PC-3 (cell line): Measurements from ENCODE around the gene CDK5R1. TPM values are rescaled to one million over a fixed set of nuclear protein-coding genes. Genes with fewer than 3 reads are reported as not detected.
A peak's percentile ranks its signal among the peaks of the same experiment; 100 is the strongest.

Experiments used
- ATAC-seq: fragments of 200-7000 bp; cut with Tn5 transposase; 2 replicates; pipeline ENCODE4 v1.9.1; 2020; ENCODE audit warnings: mild to moderate bottlenecking, moderate library complexity
- BruUV-seq: library from RNA; stranded (reverse); fragments of 400-500 nt; replicated peaks from 2 replicates; lab custom pipeline; 2021; lab: Mats Ljungman, UMichigan
- CTCF ChIA-PET: fragments of 300-600 bp; sonication (Branson Sonifier 250); formaldehyde crosslinking; loops from one replicate; lab custom pipeline; 2022; ENCODE audit warnings: antibody characterized with exemption; lab: Charles Lee
- POLR2A ChIA-PET: fragments of 300-600 bp; sonication (Branson Sonifier 250); formaldehyde crosslinking; loops from one replicate; lab custom pipeline; 2022; ENCODE audit warnings: antibody characterized with exemption; ENCODE audit not compliant: unreplicated experiment; lab: Charles Lee
- DNase-seq: peaks from one replicate; pipeline ENCODE4 v3.0.0-alpha.2; 2015
- H2AFZ ChIP-seq: fragments of 300-600 bp; sonication (generic); 2 replicates; pipeline ENCODE4 v1.6.0; 2016; ENCODE audit warnings: antibody characterized with exemption, low read length
- H3F3A ChIP-seq: fragments of 300-600 bp; sonication (generic); one replicate; pipeline ENCODE4 v1.6.0; 2017; ENCODE audit warnings: antibody characterized with exemption, low read length, control low read depth, mild to moderate bottlenecking; ENCODE audit not compliant: unreplicated experiment
- H3K27ac ChIP-seq: fragments of 300-600 bp; sonication (generic); 2 replicates; pipeline ENCODE4 v1.5.1; 2016; ENCODE audit warnings: mild to moderate bottlenecking, low read length
- H3K27me3 ChIP-seq: fragments of 300-600 bp; sonication (generic); 2 replicates; pipeline ENCODE4 v1.6.1; 2016; ENCODE audit warnings: low read length, mixed read lengths
- H3K36me3 ChIP-seq: fragments of 300-600 bp; sonication (generic); 2 replicates; pipeline ENCODE4 v1.6.1; 2016; ENCODE audit warnings: low read depth, mixed run types, low read length, mixed read lengths
- H3K4me1 ChIP-seq: fragments of 300-600 bp; sonication (generic); 2 replicates; pipeline ENCODE4 v1.5.1; 2016; ENCODE audit warnings: low read length; ENCODE audit not compliant: insufficient read depth
- H3K4me2 ChIP-seq: fragments of 300-600 bp; sonication (generic); 2 replicates; pipeline ENCODE4 v1.6.0; 2016; ENCODE audit warnings: low read length
- H3K4me3 ChIP-seq: fragments of 300-600 bp; sonication (generic); 2 replicates; pipeline ENCODE4 v1.5.1; 2016; ENCODE audit warnings: mild to moderate bottlenecking, low read length, mixed read lengths
- H3K79me2 ChIP-seq: fragments of 300-600 bp; sonication (generic); 2 replicates; pipeline ENCODE4 v1.6.1; 2017; ENCODE audit warnings: low read length, mixed read lengths
- H3K9ac ChIP-seq: fragments of 300-600 bp; sonication (generic); 2 replicates; pipeline ENCODE4 v1.6.0; 2016; ENCODE audit warnings: mild to moderate bottlenecking, low read length
- H3K9me2 ChIP-seq: fragments of 300-600 bp; sonication (generic); replicated peaks from 2 replicates; pipeline ENCODE4 v1.6.1; 2016; ENCODE audit warnings: mixed run types, low read length, mixed read lengths
- H3K9me3 ChIP-seq: fragments of 300-600 bp; sonication (generic); 2 replicates; pipeline ENCODE4 v1.6.1; 2016; ENCODE audit warnings: low read length, mixed read lengths
- H4K20me1 ChIP-seq: fragments of 300-600 bp; sonication (generic); 2 replicates; pipeline ENCODE4 v1.6.1; 2016; ENCODE audit warnings: low read length, mixed read lengths
- CTCF ChIP-seq: fragments of 300-600 bp; sonication (generic); conservative IDR thresholded peaks from 2 replicates; pipeline ENCODE4 v1.5.1; 2017; ENCODE audit warnings: antibody characterized with exemption, low read depth, mild to moderate bottlenecking, low read length
- EZH2 ChIP-seq: fragments of 300-600 bp; sonication (generic); IDR thresholded peaks from one replicate; pipeline ENCODE4 v1.6.1; 2017; ENCODE audit warnings: antibody characterized with exemption, mild to moderate bottlenecking, low read length; ENCODE audit not compliant: unreplicated experiment
- EZH2phosphoT487 ChIP-seq: fragments of 300-600 bp; sonication (generic); IDR thresholded peaks from 2 replicates; pipeline ENCODE4 v1.6.1; 2018; ENCODE audit warnings: mild to moderate bottlenecking, antibody characterized with exemption, low read length, borderline replicate concordance
- intact Hi-C: fragments of 100-400 bp; cut with micrococcal nuclease; formaldehyde crosslinking; loops from 2 replicates; pipeline ENCODE4 v1.9.0; 2023
- total RNA-seq: library from RNA; depleted of rRNA; stranded (reverse); fragments of >200 nt; gene quantifications from 2 replicates; pipeline ENCODE4 v1.2.3, GENCODE V29; 2014

The CDK5R1 gene
- total RNA-seq, 1 experiment from 2014 or later = 1.7 TPM

GRCh38 chr17:32488177-32488542, 1.4 kb downstream of the CDK5R1 start:
- BruUV-seq = no TSS peak
- CTCF ChIA-PET = interaction anchor here (0.6 kb wide), 1 partner anchor 35 kb away, joined by 7 read pairs; no protein-coding TSS in a partner anchor
- no peak for DNase-seq
- no peak overlapping the region for H2AFZ ChIP-seq
- intact Hi-C loops = loop anchor here (10.0 kb wide), 1 partner anchor 117 kb away; no protein-coding TSS in a partner anchor
- H3K9me2 ChIP-seq = no peaks in the 10 kb centered on the region
- H3K4me1 ChIP-seq = peaks cover 4% of the 10 kb centered on the region; the same call in 1 of the 2 replicates
- no peak overlapping the region for H3K27ac ChIP-seq
- H3K4me3 ChIP-seq = peak overlapping the region; percentile 70; the same call in 1 of the 2 replicates
- H3K9ac ChIP-seq = no peak overlapping the region
- no peaks in the 10 kb centered on the region for H4K20me1 ChIP-seq
- peak overlapping the region; percentile 90 for H3K4me2 ChIP-seq
- H3F3A ChIP-seq = peaks cover 7% of the 10 kb centered on the region
- no peaks in the 10 kb centered on the region for H3K36me3 ChIP-seq
- no peak for TF ChIP-seq CTCF
- no peak for TF ChIP-seq EZH2phosphoT487
- TF ChIP-seq EZH2 = no peak
- H3K9me3 ChIP-seq = no peaks in the 10 kb centered on the region
- POLR2A ChIA-PET = no interaction called here
- H3K79me2 ChIP-seq = peaks cover 5% of the 10 kb centered on the region; the same call in 1 of the 2 replicates
- no peaks in the 10 kb centered on the region for H3K27me3 ChIP-seq
- ATAC-seq = no peak

DNA sequence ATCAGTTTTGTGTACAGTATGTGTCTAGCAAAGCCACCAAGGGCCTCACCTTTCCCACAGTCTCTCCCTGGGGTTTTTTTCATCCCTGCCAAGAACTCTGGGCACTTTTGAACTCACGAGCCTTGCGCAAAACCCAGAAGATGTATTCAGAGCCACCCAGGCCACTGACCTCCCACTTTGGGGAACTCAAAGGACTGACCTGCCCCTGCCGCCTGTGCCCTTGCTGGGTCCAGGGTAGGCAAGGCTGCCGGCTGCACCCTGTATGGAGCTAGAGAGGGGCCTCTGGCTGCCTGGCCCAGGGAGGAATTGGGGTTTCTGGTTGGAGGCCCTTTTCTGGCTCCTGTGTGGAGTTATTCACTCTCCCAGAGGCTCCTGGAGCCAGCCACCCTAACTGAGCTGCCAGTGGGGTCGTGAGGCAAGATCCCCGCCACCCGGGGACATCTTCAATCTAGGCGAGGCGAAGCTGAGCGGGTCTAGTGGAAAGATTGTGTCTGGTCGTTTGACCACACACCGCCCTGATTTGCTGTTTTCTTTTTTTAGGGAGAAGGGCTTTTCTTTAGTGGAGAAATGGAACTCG, 1.9 kb downstream of the CDK5R1 start:
- Histone ChIP-seq H3K9ac (no peak overlapping the region), H4K20me1 (no peaks in the 10 kb centered on the region), H3K4me2 (peak overlapping the region; percentile 90; the same call in 1 of the 2 replicates), H3K9me2 (no peaks in the 10 kb centered on the region), H3K4me1 (peaks cover 4% of the 10 kb centered on the region; the same call in 1 of the 2 replicates), H3K36me3 (no peaks in the 10 kb centered on the region), H3K9me3 (no peaks in the 10 kb centered on the region), H3K27ac (no peak overlapping the region), H3K4me3 (no peak overlapping the region), H3K27me3 (no peaks in the 10 kb centered on the region), H3K79me2 (peaks cover 5% of the 10 kb centered on the region; the same call in 1 of the 2 replicates), H3F3A (peaks cover 7% of the 10 kb centered on the region), H2AFZ (no peak overlapping the region)
- TF ChIP-seq EZH2 (no peak), EZH2phosphoT487 (no peak), CTCF (no peak)
- no TSS peak for BruUV-seq
- DNase-seq (no peak), ATAC-seq (no peak)
- ChIA-PET POLR2A (no interaction called here), CTCF (no interaction called here)
- intact Hi-C loops = loop anchor here (10.0 kb wide), 1 partner anchor 116 kb away; no protein-coding TSS in a partner anchor
